ENCODE measurements around the gene PODXL2.

The PODXL2 gene

DNA sequence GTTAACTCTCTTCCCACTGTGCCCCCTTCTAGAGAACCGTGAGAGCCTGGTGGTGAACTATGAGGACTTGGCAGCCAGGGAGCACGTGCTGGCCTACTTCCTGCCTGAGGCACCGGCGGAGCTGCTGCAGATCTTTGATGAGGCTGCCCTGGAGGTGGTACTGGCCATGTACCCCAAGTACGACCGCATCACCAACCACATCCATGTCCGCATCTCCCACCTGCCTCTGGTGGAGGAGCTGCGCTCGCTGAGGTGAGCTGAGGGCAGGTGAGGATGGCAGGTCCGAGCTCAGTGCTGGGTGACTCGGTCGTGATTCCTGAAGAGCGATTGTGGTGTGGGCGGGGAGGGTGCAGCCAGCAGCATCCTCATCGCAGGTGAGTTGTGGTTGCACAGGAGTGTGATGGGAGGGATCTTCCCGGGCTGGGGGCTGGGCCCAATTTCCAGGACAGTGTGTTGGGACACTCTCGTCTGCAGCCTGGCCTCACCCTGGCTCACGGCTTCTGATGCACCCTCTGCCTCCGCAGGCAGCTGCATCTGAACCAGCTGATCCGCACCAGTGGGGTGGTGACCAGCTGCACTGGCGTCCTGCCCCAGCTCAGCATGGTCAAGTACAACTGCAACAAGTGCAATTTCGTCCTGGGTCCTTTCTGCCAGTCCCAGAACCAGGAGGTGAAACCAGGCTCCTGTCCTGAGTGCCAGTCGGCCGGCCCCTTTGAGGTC is 22.7 kb upstream of the PODXL2 start:
- Histone ChIP-seq H3K4me3 (no peak overlapping the region), H3K27ac (no peak overlapping the region), H3K4me1 (no peaks in the 10 kb centered on the region), H3K36me3 (peaks cover 0 to 63% (median 30%) of the 10 kb centered on the region in 3 donors), H3K9me3 (no peaks in the 10 kb centered on the region), H3K27me3 (no peaks in the 10 kb centered on the region)
- no peak for DNase-seq
- TF ChIP-seq, protein P1, sequence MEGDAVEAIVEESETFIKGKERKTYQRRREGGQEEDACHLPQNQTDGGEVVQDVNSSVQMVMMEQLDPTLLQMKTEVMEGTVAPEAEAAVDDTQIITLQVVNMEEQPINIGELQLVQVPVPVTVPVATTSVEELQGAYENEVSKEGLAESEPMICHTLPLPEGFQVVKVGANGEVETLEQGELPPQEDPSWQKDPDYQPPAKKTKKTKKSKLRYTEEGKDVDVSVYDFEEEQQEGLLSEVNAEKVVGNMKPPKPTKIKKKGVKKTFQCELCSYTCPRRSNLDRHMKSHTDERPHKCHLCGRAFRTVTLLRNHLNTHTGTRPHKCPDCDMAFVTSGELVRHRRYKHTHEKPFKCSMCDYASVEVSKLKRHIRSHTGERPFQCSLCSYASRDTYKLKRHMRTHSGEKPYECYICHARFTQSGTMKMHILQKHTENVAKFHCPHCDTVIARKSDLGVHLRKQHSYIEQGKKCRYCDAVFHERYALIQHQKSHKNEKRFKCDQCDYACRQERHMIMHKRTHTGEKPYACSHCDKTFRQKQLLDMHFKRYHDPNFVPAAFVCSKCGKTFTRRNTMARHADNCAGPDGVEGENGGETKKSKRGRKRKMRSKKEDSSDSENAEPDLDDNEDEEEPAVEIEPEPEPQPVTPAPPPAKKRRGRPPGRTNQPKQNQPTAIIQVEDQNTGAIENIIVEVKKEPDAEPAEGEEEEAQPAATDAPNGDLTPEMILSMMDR (IDR thresholded peaks at IDR 0.05) = no peak
- intact Hi-C loops (cut with DNase I; ENCODE audit: low total_unique reads) = no loop called here

DNA sequence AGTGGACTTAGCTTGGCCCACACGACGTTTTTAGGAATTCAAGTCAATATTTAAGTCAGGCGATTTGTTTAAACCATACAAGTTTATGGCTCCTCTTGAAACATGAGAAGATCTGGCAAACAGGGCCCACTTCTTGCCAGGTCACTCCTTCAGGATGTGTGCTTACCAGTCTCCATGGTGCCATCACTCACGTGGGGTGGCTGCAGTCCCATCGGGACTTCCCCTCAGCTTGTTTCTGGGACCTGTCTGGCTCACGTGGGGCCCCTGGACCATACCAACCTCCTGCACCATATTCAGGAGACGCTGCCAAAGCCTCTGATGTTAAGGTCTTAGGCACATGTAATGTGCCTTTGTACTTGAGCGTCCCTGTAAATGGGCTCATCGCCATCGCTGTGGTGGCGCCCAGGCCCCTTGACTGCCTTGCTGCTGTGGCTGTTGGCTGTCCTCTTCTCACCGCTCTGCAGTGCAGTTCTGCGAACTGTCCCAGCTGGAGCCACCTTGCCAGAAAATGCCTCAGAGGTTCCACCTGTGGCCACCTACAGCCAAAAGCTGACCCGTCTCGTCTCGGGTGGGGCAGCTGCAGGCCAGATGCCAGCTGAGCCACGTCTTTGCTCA is 21.9 kb upstream of the PODXL2 start:
- TF ChIP-seq, protein P1 (IDR thresholded peaks at IDR 0.05) = no peak
- Histone ChIP-seq H3K4me1 (no peaks in the 10 kb centered on the region), H3K36me3 (peaks cover 0 to 65% (median 30%) of the 10 kb centered on the region in 3 donors), H3K9me3 (no peaks in the 10 kb centered on the region), H3K4me3 (no peak overlapping the region), H3K27me3 (no peaks in the 10 kb centered on the region), H3K27ac (no peak overlapping the region)
- DNase-seq = no peak
- intact Hi-C loops (cut with DNase I; ENCODE audit: low total_unique reads) = no loop called here

GRCh38 chr3:127607675-127608361 is 21.2 kb upstream of the PODXL2 start:
- TF ChIP-seq, protein P1 (IDR thresholded peaks at IDR 0.05) = no peak
- no peak overlapping the region for H3K4me3 ChIP-seq
- H3K4me1 ChIP-seq = peaks cover 0 to 2% (median under 1%) of the 10 kb centered on the region in 4 donors
- DNase-seq = no peak
- no peak overlapping the region for H3K27ac ChIP-seq
- peaks cover 0 to 65% (median 30%) of the 10 kb centered on the region in 3 donors for H3K36me3 ChIP-seq
- no peaks in the 10 kb centered on the region for H3K27me3 ChIP-seq
- no peaks in the 10 kb centered on the region for H3K9me3 ChIP-seq
- intact Hi-C loops (cut with DNase I; ENCODE audit: low total_unique reads) = no loop called here

GRCh38 chr3:127608362-127608718 is 20.6 kb upstream of the PODXL2 start:
- intact Hi-C loops (cut with DNase I; ENCODE audit: low total_unique reads) = no loop called here
- H3K4me1 ChIP-seq = peaks cover 0 to 7% (median 5%) of the 10 kb centered on the region in 4 donors
- TF ChIP-seq, protein P1 (IDR thresholded peaks at IDR 0.05) = no peak
- no peak overlapping the region for H3K4me3 ChIP-seq
- no peaks in the 10 kb centered on the region for H3K27me3 ChIP-seq
- no peak for DNase-seq
- no peaks in the 10 kb centered on the region for H3K9me3 ChIP-seq
- H3K36me3 ChIP-seq = peaks cover 0 to 65% (median 30%) of the 10 kb centered on the region in 3 donors
- no peak overlapping the region for H3K27ac ChIP-seq

DNA sequence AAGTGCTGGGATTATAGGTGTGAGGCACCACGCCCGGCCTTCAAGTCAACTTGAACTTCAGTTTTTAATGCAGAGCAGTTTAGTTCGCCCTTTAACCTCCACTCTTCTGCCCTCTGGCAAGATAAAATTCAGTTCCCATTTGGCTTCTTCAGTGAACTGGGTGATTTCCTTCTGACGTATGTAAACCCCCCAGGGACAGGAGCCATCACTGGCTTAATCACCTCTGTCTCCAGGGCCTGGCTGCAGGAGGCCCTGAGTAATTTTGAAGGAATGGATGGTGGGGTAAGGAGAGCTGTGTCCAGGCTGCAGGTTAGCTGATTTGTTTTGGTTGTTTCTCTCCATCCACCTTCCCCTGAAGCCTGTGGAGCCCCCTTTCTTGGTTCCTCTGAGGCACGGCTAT is 18.9 kb upstream of the PODXL2 start:
- no peaks in the 10 kb centered on the region for H3K27me3 ChIP-seq
- peaks cover 0 to 13% (median 7%) of the 10 kb centered on the region in 4 donors for H3K4me1 ChIP-seq
- TF ChIP-seq, protein P1 (IDR thresholded peaks at IDR 0.05) = no peak
- no peaks in the 10 kb centered on the region for H3K9me3 ChIP-seq
- no peak for DNase-seq
- H3K4me3 ChIP-seq = no peak overlapping the region
- no peak overlapping the region for H3K27ac ChIP-seq
- intact Hi-C loops (cut with DNase I; ENCODE audit: low total_unique reads) = no loop called here
- peaks cover 0 to 57% (median 30%) of the 10 kb centered on the region in 3 donors for H3K36me3 ChIP-seq
